ENCODE measurements around the gene EVL.
"Not testable (repeated sequence)": the region's sequence is repeated elsewhere in the genome, so short reads cannot be mapped to it uniquely, and the experiment has no call there.

EVL gene

GRCh38 chr14:100038065-100038464, 27.2 kb upstream of the EVL start:
- DNase-seq (ENCODE audit: low read depth in 2 of 2), result no peak

- DNase-seq (ENCODE audit: low read depth in 2 of 2), result no peak
These were observed 25.3 kb upstream of the EVL start for GRCh38 chr14:100039903-100040302.

GRCh38 chr14:100041271-100041670, 24.0 kb upstream of the EVL start:
- no peak for DNase-seq (ENCODE audit: low read depth in 2 of 2)

- no peak for DNase-seq (ENCODE audit: low read depth in 2 of 2)
These were observed 22.9 kb upstream of the EVL start for GRCh38 chr14:100042286-100042685.

- no peak for DNase-seq (ENCODE audit: low read depth in 2 of 2)
These were observed 19.4 kb upstream of the EVL start for GRCh38 chr14:100045642-100046344.

- DNase-seq (ENCODE audit: low read depth in 2 of 2), result no peak
These were observed 17.6 kb upstream of the EVL start for GRCh38 chr14:100047600-100047999.

GRCh38 chr14:100048786-100049185, 16.4 kb upstream of the EVL start:
- no peak for DNase-seq (ENCODE audit: low read depth in 2 of 2)

- no peak for DNase-seq (ENCODE audit: low read depth in 2 of 2)
These were observed 16.0 kb upstream of the EVL start for GRCh38 chr14:100049220-100049619.

GRCh38 chr14:100051103-100051502, 14.1 kb upstream of the EVL start:
- DNase-seq (ENCODE audit: low read depth in 2 of 2), result no peak

- DNase-seq (ENCODE audit: low read depth in 2 of 2), result no peak
These were observed 13.7 kb upstream of the EVL start for GRCh38 chr14:100051543-100051942.

- no peak for DNase-seq (ENCODE audit: low read depth in 2 of 2)
These were observed 12.4 kb upstream of the EVL start for GRCh38 chr14:100052819-100053218.

- no peak for DNase-seq (ENCODE audit: low read depth in 2 of 2)
These were observed 10.7 kb upstream of the EVL start for GRCh38 chr14:100054316-100055075.

GRCh38 chr14:100056431-100056830, 8.8 kb upstream of the EVL start:
- no peak for DNase-seq (ENCODE audit: low read depth in 2 of 2)

- DNase-seq (ENCODE audit: low read depth in 2 of 2), result no peak
These were observed 8.0 kb upstream of the EVL start for GRCh38 chr14:100056964-100057795.

GRCh38 chr14:100058777-100059437, 6.3 kb upstream of the EVL start:
- no peak for DNase-seq (ENCODE audit: low read depth in 2 of 2)

- no peak for DNase-seq (ENCODE audit: low read depth in 2 of 2)
These were observed 5.8 kb upstream of the EVL start for GRCh38 chr14:100059438-100059781.

- no peak for DNase-seq (ENCODE audit: low read depth in 2 of 2)
These were observed 4.5 kb upstream of the EVL start for GRCh38 chr14:100060760-100061159.

GRCh38 chr14:100062590-100062989, 2.6 kb upstream of the EVL start:
- no peak for DNase-seq (ENCODE audit: low read depth in 2 of 2)

GRCh38 chr14:100063314-100063941, 1.8 kb upstream of the EVL start:
- DNase-seq (ENCODE audit: low read depth in 2 of 2), result no peak

GRCh38 chr14:100064335-100065092, 708 bp upstream of the EVL start:
- not testable (repeated sequence) for DNase-seq (ENCODE audit: low read depth in 2 of 2)
